MM.1S (cell line): ENCODE results near the gene TARBP2.

Experiments used
- EZH2 ChIP-seq: fragments of 300-600 bp; sonication (generic); optimal IDR thresholded peaks from 2 replicates; pipeline ENCODE3; 2017; ENCODE audit warnings: low read depth, mild to moderate bottlenecking, antibody characterized with exemption, low read length, mixed read lengths
- EZH2phosphoT487 ChIP-seq: fragments of 300-600 bp; sonication (generic); IDR thresholded peaks from 2 replicates; pipeline ENCODE4 v1.6.1; 2018; ENCODE audit warnings: antibody characterized with exemption, low read length
- TF ChIP-seq, protein P1 (sequence below): fragments of 300-600 bp; sonication (generic); IDR thresholded peaks from 2 replicates; pipeline ENCODE4 v1.5.1; 2016; ENCODE audit warnings: antibody characterized with exemption, low read length, mixed read lengths

DNA sequence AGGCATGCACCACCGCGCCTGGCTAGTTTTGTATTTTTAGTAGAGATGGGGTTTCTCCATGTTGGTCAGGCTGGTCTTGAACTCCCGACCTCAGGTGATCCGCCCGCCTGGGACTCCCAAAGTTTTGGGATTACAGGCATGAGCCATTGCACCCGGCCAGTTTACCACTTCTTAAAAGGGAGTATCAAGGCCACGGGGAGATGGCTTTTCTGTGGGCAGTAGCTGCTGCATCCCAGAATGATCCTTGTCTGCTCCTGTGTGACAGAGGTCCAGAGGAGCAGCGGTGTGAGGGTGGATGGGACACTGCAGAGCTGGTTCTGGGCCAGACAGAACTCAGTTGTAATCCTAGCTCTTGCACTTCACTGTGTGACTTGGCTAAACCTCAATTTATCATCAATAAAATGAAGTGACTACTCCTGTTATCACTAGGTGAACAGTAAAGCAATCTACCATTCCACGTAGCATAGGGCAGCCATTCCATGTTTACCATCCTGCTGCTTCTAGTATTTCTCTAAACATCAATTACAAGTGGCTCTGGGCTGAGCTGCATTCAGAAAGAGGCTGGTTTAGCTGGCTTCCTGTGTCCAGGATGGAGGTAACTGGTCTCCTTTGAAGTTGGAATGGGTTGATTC lies 9.2 kb downstream of the TARBP2 start:
- TF ChIP-seq EZH2phosphoT487 (no peak), EZH2 (no peak)
- TF ChIP-seq, protein P1, sequence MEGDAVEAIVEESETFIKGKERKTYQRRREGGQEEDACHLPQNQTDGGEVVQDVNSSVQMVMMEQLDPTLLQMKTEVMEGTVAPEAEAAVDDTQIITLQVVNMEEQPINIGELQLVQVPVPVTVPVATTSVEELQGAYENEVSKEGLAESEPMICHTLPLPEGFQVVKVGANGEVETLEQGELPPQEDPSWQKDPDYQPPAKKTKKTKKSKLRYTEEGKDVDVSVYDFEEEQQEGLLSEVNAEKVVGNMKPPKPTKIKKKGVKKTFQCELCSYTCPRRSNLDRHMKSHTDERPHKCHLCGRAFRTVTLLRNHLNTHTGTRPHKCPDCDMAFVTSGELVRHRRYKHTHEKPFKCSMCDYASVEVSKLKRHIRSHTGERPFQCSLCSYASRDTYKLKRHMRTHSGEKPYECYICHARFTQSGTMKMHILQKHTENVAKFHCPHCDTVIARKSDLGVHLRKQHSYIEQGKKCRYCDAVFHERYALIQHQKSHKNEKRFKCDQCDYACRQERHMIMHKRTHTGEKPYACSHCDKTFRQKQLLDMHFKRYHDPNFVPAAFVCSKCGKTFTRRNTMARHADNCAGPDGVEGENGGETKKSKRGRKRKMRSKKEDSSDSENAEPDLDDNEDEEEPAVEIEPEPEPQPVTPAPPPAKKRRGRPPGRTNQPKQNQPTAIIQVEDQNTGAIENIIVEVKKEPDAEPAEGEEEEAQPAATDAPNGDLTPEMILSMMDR: no peak
